Skin of body (tissue), 1 donor: Measurements from ENCODE around the gene NFU1. TPM values are rescaled to one million over a fixed set of nuclear protein-coding genes. Genes with fewer than 3 reads are reported as not detected.

ENCODE experiments used
- total RNA-seq: library from RNA; depleted of rRNA; stranded (reverse); fragments of >200 nt; gene quantifications from one replicate; pipeline ENCODE4 v1.2.3, GENCODE V29; 2014

The NFU1 gene
- total RNA-seq, 1 donor from 2014 or later: 25.4 TPM

Other genes with a start within 250 kb of the NFU1 start
- 39.8 TPM for gene GFPT1, start 50.2 kb downstream of the NFU1 start, total RNA-seq
- 29.9 TPM for gene AAK1, start 206.3 kb upstream of the NFU1 start, total RNA-seq